K562 (cell line): ENCODE measurements around the gene PDCD7. TPM values are rescaled to one million over a fixed set of nuclear protein-coding genes. Genes with fewer than 3 reads are reported as not detected.
A peak's percentile ranks its signal among the peaks of the same experiment; 100 is the strongest.

ENCODE experiments used
- ATAC-seq: fragments of 200-7000 bp; cut with Tn5 transposase; 3 replicates; pipeline ENCODE4 v1.9.1; 2020; ENCODE audit warnings: moderate library complexity
- BruUV-seq: library from RNA; stranded (reverse); fragments of 400-500 nt; replicated peaks from 2 replicates; lab custom pipeline; 2021; lab: Mats Ljungman, UMichigan
- CTCF ChIA-PET: fragments of 300-600 bp; formaldehyde crosslinking; extraction: SDS; loops from one replicate; lab custom pipeline; 2021; ENCODE audit warnings: low intra/inter-chr PET ratio; lab: Yijun Ruan, JAX
- POLR2A ChIA-PET: fragments of 300-600, 350-650 bp; sonication (Branson Sonifier 250); formaldehyde crosslinking; extraction: SDS; loops from one replicate; lab custom pipeline; 2021; ENCODE audit warnings: antibody characterized with exemption, inconsistent platforms; lab: Yijun Ruan, JAX
- DNase-seq, 4 experiments: peaks; one replicate each; pipeline versions ENCODE4 v3.0.0 to v3.0.0-alpha.2; 2011 to 2018; ENCODE audit warnings: low spot score in 3 of 4, mixed read lengths in 3 of 4; ENCODE audit errors: extremely low read depth in 1 of 4
- FAIRE-seq: peaks from 2 replicates; lab custom pipeline; 2011; peaks lifted over from hg19 to GRCh38; lab: Jason Lieb, UNC
- H2AFZ ChIP-seq: 2 replicates; pipeline ENCODE4 v1.6.0; 2011; ENCODE audit warnings: low read depth, low read length, control low read depth, inconsistent platforms
- H3K27ac ChIP-seq: fragments of 200-600 bp; 3 replicates; pipeline ENCODE4 v1.8.0; 2011; ENCODE audit warnings: low read depth, mild to moderate bottlenecking, control low read depth, inconsistent platforms, low read length, moderate library complexity, mixed read lengths; ENCODE audit errors: extremely low read depth
- H3K27me3 ChIP-seq, 2 experiments: fragments of 300-600 bp in 1 of 2; 2 replicates in 1 of 2; 3 replicates in 1 of 2; pipeline versions ENCODE4 v1.6.0 to v1.8.0; 2011; ENCODE audit warnings: inconsistent platforms in 2 of 2, low read length in 2 of 2, mild to moderate bottlenecking in 1 of 2, mixed read lengths in 1 of 2, moderate library complexity in 1 of 2; ENCODE audit not compliant: control insufficient read depth in 2 of 2, insufficient read depth in 2 of 2
- H3K36me3 ChIP-seq: fragments of 300-600 bp; 3 replicates; pipeline ENCODE4 v1.8.0; 2011; ENCODE audit warnings: mild to moderate bottlenecking, low read length, inconsistent platforms; ENCODE audit not compliant: control insufficient read depth, insufficient read depth
- H3K4me1 ChIP-seq, 2 experiments: fragments of 200-600 bp in 1 of 2; replicated peaks in 1 of 2; 2 replicates in 1 of 2; 3 replicates in 1 of 2; pipeline versions ENCODE4 v1.5.1 to v1.8.0; 2011; ENCODE audit warnings: inconsistent platforms in 2 of 2, low read length in 2 of 2, mild to moderate bottlenecking in 1 of 2, mixed read lengths in 1 of 2, moderate library complexity in 1 of 2; ENCODE audit not compliant: control insufficient read depth in 2 of 2, insufficient read depth in 2 of 2
- H3K4me2 ChIP-seq: 2 replicates; pipeline ENCODE4 v1.6.1; 2011; ENCODE audit warnings: low read length, control low read depth, inconsistent platforms, mixed read lengths; ENCODE audit not compliant: insufficient read depth
- H3K4me3 ChIP-seq: fragments of 200-600 bp; sonication (generic), shearing (Covaris generic); 2 replicates; pipeline ENCODE4 v1.5.1; 2016; ENCODE audit warnings: control low read depth, inconsistent platforms
- H3K79me2 ChIP-seq: fragments of 200-600 bp; 3 replicates; pipeline ENCODE4 v1.8.0; 2011; ENCODE audit warnings: low read length, inconsistent platforms; ENCODE audit not compliant: control insufficient read depth, insufficient read depth
- H3K9ac ChIP-seq, 2 experiments: 2 replicates each; pipeline versions ENCODE4 v1.6.0 to v1.6.1; 2011; ENCODE audit warnings: low read depth in 2 of 2, low read length in 2 of 2, control low read depth in 1 of 2, inconsistent platforms in 1 of 2, mild to moderate bottlenecking in 1 of 2, mixed read lengths in 1 of 2; ENCODE audit not compliant: insufficient read depth in 1 of 2
- H3K9me1 ChIP-seq: one replicate; pipeline ENCODE4 v1.6.0; 2011; ENCODE audit warnings: inconsistent platforms, mild to moderate bottlenecking, low read length, moderate library complexity; ENCODE audit not compliant: control insufficient read depth, insufficient read depth
- H3K9me3 ChIP-seq: replicated peaks from 2 replicates; pipeline ENCODE4 v1.5.1; 2011; ENCODE audit warnings: low read depth, low read length, inconsistent platforms; ENCODE audit not compliant: control insufficient read depth, insufficient read depth
- H4K20me1 ChIP-seq: replicated peaks from 2 replicates; pipeline ENCODE4 v1.6.1; 2011; ENCODE audit warnings: low read length, inconsistent platforms, mixed read lengths; ENCODE audit not compliant: control insufficient read depth, insufficient read depth
- ARID4B ChIP-seq: sonication (generic); formaldehyde crosslinking; IDR thresholded peaks from 2 replicates; pipeline ENCODE4 v1.8.0; 2022; ENCODE audit warnings: mild to moderate bottlenecking, missing genetic modification reagents
- CTCF ChIP-seq, 3 experiments: IDR thresholded peaks in 2 of 3; conservative IDR thresholded peaks in 1 of 3; 2 replicates each; pipeline ENCODE4 v1.5.1; 2011 to 2012; ENCODE audit warnings: low read length in 3 of 3, mild to moderate bottlenecking in 3 of 3, control low read depth in 2 of 3, improper control_type of control experiment in 1 of 3, inconsistent platforms in 1 of 3, low read depth in 1 of 3, mixed read lengths in 1 of 3, moderate library complexity in 1 of 3; ENCODE audit not compliant: insufficient read depth in 2 of 3
- GTF2A2 ChIP-seq: IDR thresholded peaks from 2 replicates; pipeline ENCODE4 v1.6.1; 2016; ENCODE audit warnings: mild to moderate bottlenecking, missing genetic modification characterization, missing compliant biosample characterization
- MLX ChIP-seq, 2 experiments: fragments of 450-650 bp in 1 of 2; sonication (generic) in 1 of 2; formaldehyde crosslinking; conservative IDR thresholded peaks; 2 replicates each; pipeline versions ENCODE4 v1.4.0 to v1.8.1; 2020 to 2022; ENCODE audit warnings: mild to moderate bottlenecking in 1 of 2, missing genetic modification reagents in 1 of 2
- USF1 ChIP-seq: sonication (generic); formaldehyde crosslinking; IDR thresholded peaks from 2 replicates; pipeline ENCODE4 v1.9.0; 2022; ENCODE audit warnings: mild to moderate bottlenecking, missing genetic modification reagents
- ZNF133 ChIP-seq: fragments of 250-450 bp; sonication (Bioruptor Pico); IDR thresholded peaks from 2 replicates; pipeline ENCODE4 v1.4.0; 2020; ENCODE audit warnings: mild to moderate bottlenecking
- ZNF398 ChIP-seq: fragments of 250-450 bp; sonication (Bioruptor Pico); IDR thresholded peaks from 2 replicates; pipeline ENCODE4 v1.8.0; 2021; ENCODE audit warnings: moderate library complexity, mild to moderate bottlenecking, inconsistent platforms
- WGBS: fragments of 100-300 bp; shearing (Covaris generic); methylation state at CpG from one replicate; pipeline ENCODE4 v1.1.6; 2016; ENCODE audit warnings: low coverage, mixed read lengths; ENCODE audit not compliant: insufficient coverage; ENCODE audit errors: missing lambda C conversion rate; 5-methylcytosine and 5-hydroxymethylcytosine counted together
- in situ Hi-C: fragments of 300-500 bp; cut with MboI; formaldehyde crosslinking; loops from 4 replicates; pipeline ENCODE4 v1.15.0; 2018; ENCODE audit warnings: inconsistent platforms, mixed read lengths
- intact Hi-C: fragments of 100-400 bp; cut with micrococcal nuclease; formaldehyde crosslinking; loops from 2 replicates; pipeline ENCODE4 v1.14.2; 2022
- polyA plus RNA-seq, 8 experiments: library from polyadenylated mRNA; depleted of rRNA in 4 of 8; stranded (reverse) in 5 of 8; unstranded in 3 of 8; fragments of >200 nt; fragmentation: Nextera tagmentation in 2 of 8; fragmentation: Illumina TruSeq in 1 of 8; extraction: Ambion mirVana in 2 of 8; extraction: Trizol in 1 of 8; gene quantifications; 2 replicates each; pipeline versions ENCODE4 v1.2.1 to v1.2.3, GENCODE V29; 2011 to 2014; ENCODE audit warnings: inconsistent platforms in 1 of 8, missing spikeins in 1 of 8
- total RNA-seq, 7 experiments: library from RNA; depleted of rRNA in 6 of 7; stranded (reverse); fragments of >200 nt in 6 of 7; fragmentation: Illumina TruSeq in 2 of 7; extraction: Trizol in 2 of 7; gene quantifications; 2 replicates each; pipeline versions ENCODE4 v1.2.1 to v1.2.3, GENCODE V29; 2011 to 2021; ENCODE audit warnings: low replicate concordance in 1 of 7

PDCD7 gene
- total and polyA plus RNA-seq, 9 of the 15 experiments (the other 6 are each of a cell fraction or from before 2014, with no cell fraction given), result 11.8 to 30.2 (median 18.8) TPM

GRCh38 chr15:65085990-65086679 lies 47.5 kb downstream of the PDCD7 start:
- H2AFZ ChIP-seq, result no peak overlapping the region
- FAIRE-seq (peak; percentile 93), ATAC-seq (peak; percentile 91), DNase-seq (peak; percentile 54 to 64 (median 58))
- H3K9me1 ChIP-seq, result no peaks in the 10 kb centered on the region
- H3K9ac ChIP-seq, result no peak overlapping the region
- no peak overlapping the region for H3K4me2 ChIP-seq
- ChIA-PET POLR2A (interaction anchor here (0.6 to 0.7 kb wide), 2 partner anchors 9 to 85 kb away, joined by 3 to 4 read pairs; no protein-coding TSS in a partner anchor), CTCF (interaction anchor here (0.6 to 3.3 kb wide), 3 partner anchors 32 to 355 kb away, joined by 3 to 17 read pairs (median 4); no protein-coding TSS in a partner anchor)
- intact Hi-C loops, result loop anchor here (1.0 to 5.0 kb wide), 2 partner anchors 32 to 54 kb away; no protein-coding TSS in a partner anchor
- peaks cover 8% of the 10 kb centered on the region for H4K20me1 ChIP-seq
- H3K4me3 ChIP-seq, result no peak overlapping the region
- in situ Hi-C loops, result no loop called here
- BruUV-seq, result no TSS peak
- WGBS, result 25% methylated on average over 5 of the region's 6 CpGs
- H3K4me1 ChIP-seq, result peaks cover 0 to 4% of the 10 kb centered on the region in 2 experiments; a peak in 1 of 5 replicates
- H3K27ac ChIP-seq, result no peak overlapping the region
- peaks cover 28 to 52% of the 10 kb centered on the region in 2 experiments for H3K27me3 ChIP-seq
- H3K79me2 ChIP-seq, result no peaks in the 10 kb centered on the region
- H3K9me3 ChIP-seq, result no peaks in the 10 kb centered on the region
- no peaks in the 10 kb centered on the region for H3K36me3 ChIP-seq
- TF ChIP-seq USF1 (CRISPR knock-in tag), result no peak
- TF ChIP-seq CTCF (IDR thresholded peaks at IDR 0.05 in 2 of 3, conservative IDR thresholded peaks at IDR 0.05 in 1 of 3; ENCODE audit: insufficient read depth in 2 of 3, low read depth in 1 of 3, low read length in 3 of 3), result peak; percentile 66 to 73 (median 73)
- TF ChIP-seq ARID4B (CRISPR knock-in tag), result 0 out of 2 replicates have a peak, but pooled peaks have one; percentile 19
- TF ChIP-seq GTF2A2, result no peak
- TF ChIP-seq MLX (CRISPR knock-in tag; conservative IDR thresholded peaks at IDR 0.05), result no peak
- TF ChIP-seq ZNF133 (CRISPR knock-in tag), result no peak
- TF ChIP-seq ZNF398 (CRISPR knock-in tag), result no peak
